Nephron progenitor cell (in vitro differentiated cells): ENCODE measurements around the gene RPL35A.

Source experiments
- DNase-seq: peaks from one replicate; pipeline ENCODE4 v3.0.0; 2021
- H3K27ac Mint-ChIP-seq: 2 replicates; pipeline ENCODE4 v1.8.0; 2021; ENCODE audit warnings: mild to moderate bottlenecking, moderate library complexity, mixed read lengths
- H3K27me3 Mint-ChIP-seq: 2 replicates; pipeline ENCODE4 v1.8.0; 2021; ENCODE audit warnings: mild to moderate bottlenecking, low read depth, mixed read lengths; ENCODE audit not compliant: poor library complexity
- H3K36me3 Mint-ChIP-seq: 2 replicates; pipeline ENCODE4 v1.8.0; 2021; ENCODE audit warnings: low read depth, mixed read lengths
- H3K4me1 Mint-ChIP-seq: 2 replicates; pipeline ENCODE4 v1.8.0; 2021; ENCODE audit warnings: mixed read lengths
- H3K4me3 Mint-ChIP-seq: 2 replicates; pipeline ENCODE4 v1.8.0; 2021; ENCODE audit warnings: mild to moderate bottlenecking, moderate library complexity, mixed read lengths
- H3K9me3 Mint-ChIP-seq: 2 replicates; pipeline ENCODE4 v1.8.0; 2021; ENCODE audit warnings: mild to moderate bottlenecking, moderate library complexity, mixed read lengths
- CTCF ChIP-seq: fragments of 200-600 bp; sonication (generic); IDR thresholded peaks from 2 replicates; pipeline ENCODE4 v1.5.0; 2021; ENCODE audit warnings: antibody characterized with exemption

RPL35A gene

GRCh38 chr3:197936819-197937384 is 13.1 kb upstream of the RPL35A start:
- Mint-ChIP-seq H3K27ac (no peak overlapping the region), H3K4me3 (no peak overlapping the region), H3K4me1 (no peaks in the 10 kb centered on the region), H3K27me3 (peaks cover 4% of the 10 kb centered on the region), H3K9me3 (no peaks in the 10 kb centered on the region), H3K36me3 (no peaks in the 10 kb centered on the region)
- TF ChIP-seq CTCF: no peak
- no peak for DNase-seq

- DNase-seq: no peak
- TF ChIP-seq CTCF: no peak
- no peaks in the 10 kb centered on the region for H3K9me3 Mint-ChIP-seq
- no peak overlapping the region for H3K27ac Mint-ChIP-seq
- H3K36me3 Mint-ChIP-seq: no peaks in the 10 kb centered on the region
- H3K4me1 Mint-ChIP-seq: no peaks in the 10 kb centered on the region
- peaks cover 4% of the 10 kb centered on the region for H3K27me3 Mint-ChIP-seq
- H3K4me3 Mint-ChIP-seq: no peak overlapping the region
These were observed 9.1 kb upstream of the RPL35A start for GRCh38 chr3:197940745-197941384.

- peak; percentile 72 for TF ChIP-seq CTCF
- no peaks in the 10 kb centered on the region for H3K9me3 Mint-ChIP-seq
- H3K36me3 Mint-ChIP-seq: no peaks in the 10 kb centered on the region
- H3K4me1 Mint-ChIP-seq: no peaks in the 10 kb centered on the region
- H3K27me3 Mint-ChIP-seq: peaks cover 14% of the 10 kb centered on the region
- H3K27ac Mint-ChIP-seq: no peak overlapping the region
- no peak for DNase-seq
- no peak overlapping the region for H3K4me3 Mint-ChIP-seq
These were observed 6.9 kb upstream of the RPL35A start for GRCh38 chr3:197942956-197943556.

GRCh38 chr3:197949191-197949777 is 706 bp upstream of the RPL35A start:
- no peak for DNase-seq
- no peak for TF ChIP-seq CTCF
- H3K4me1 Mint-ChIP-seq: peaks cover 40% of the 10 kb centered on the region

GRCh38 chr3:197950677-197951061 is 679 bp downstream of the RPL35A start:
- Mint-ChIP-seq H3K9me3 (no peaks in the 10 kb centered on the region), H3K27ac (peak overlapping the region; percentile 100), H3K4me3 (peak overlapping the region; percentile 98), H3K27me3 (peaks cover 10% of the 10 kb centered on the region), H3K4me1 (peaks cover 40% of the 10 kb centered on the region), H3K36me3 (peaks cover 44% of the 10 kb centered on the region)
- DNase-seq: no peak
- TF ChIP-seq CTCF: no peak

More at GRCh38 chr3:197949191-197949777, 706 bp upstream of the RPL35A start:
- peak overlapping the region; percentile 100 for H3K27ac Mint-ChIP-seq
- H3K27me3 Mint-ChIP-seq: peaks cover 10% of the 10 kb centered on the region
- peak overlapping the region; percentile 98 for H3K4me3 Mint-ChIP-seq
- peaks cover 31% of the 10 kb centered on the region for H3K36me3 Mint-ChIP-seq
- H3K9me3 Mint-ChIP-seq: no peaks in the 10 kb centered on the region
